DMS153 treated with DMSO at 0.1 percent for 48 hours (cell line): ENCODE data around the gene SLC43A2.

Source experiments
- DNase-seq: peaks from one replicate; lab custom pipeline; 2025; ENCODE audit not compliant: unreplicated experiment; lab: John Stamatoyannopoulos, UW

The SLC43A2 gene

DNA sequence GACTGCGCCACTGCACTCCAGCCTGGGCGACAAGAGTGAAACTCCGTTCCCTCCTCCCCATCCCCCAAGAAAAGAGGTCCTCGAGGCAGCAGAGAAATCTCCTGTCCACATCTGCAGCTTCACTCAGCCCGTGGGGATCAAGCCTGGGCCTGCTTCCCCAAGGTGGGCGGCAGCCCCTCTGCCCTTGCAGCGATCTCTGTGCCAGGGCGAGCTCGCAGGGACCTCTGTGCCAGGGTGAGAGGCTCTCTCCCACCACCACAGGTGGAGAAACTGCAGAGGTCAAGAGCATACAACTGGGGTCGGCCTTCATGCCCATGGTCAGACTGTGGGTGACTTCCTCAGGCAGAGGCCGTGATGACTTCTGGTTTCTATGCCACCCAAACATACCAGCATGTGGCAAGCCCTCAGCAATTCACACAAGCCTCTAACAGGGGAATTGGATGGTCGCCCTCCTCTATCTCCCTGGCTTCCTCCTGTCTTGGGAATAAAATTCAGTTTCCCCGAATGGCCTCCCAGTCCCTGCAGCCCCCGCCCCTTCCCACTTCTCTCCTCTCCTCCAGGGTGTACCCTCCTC is 5.5 kb downstream of the SLC43A2 start:
- DNase-seq: no peak

DNA sequence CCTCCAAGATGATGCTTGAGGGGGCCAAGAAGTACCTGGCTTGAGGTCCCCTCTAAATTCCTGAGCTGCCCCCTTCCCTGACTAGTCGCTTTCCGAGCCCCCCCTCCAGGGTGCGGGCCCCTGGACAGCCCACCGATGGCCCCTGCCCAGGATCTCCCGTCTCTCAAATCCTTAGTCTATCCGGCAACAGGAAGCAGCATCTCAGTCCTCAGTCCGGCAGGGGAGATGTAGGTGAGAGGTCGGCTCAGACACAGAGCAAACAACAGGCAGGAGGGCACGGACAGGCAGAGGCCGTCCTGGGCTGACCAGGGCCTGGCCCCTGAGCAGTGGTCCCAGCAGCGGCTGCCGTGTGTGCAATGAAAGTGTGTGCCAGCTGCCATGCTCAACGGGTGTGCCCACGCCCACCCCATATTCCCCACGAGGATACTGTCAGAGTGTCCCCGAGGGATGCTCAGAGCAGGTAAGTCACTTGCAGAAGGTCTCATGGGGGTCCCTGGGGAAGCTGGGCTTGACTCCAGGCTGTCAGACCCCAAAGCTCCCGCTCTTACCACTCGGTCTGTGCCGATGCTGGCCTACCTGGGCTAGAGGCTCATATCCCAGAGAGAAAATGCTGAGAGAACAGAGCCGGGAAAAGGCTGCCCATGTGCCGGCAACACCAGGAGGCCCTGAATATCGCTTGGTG is 7.2 kb downstream of the SLC43A2 start:
- DNase-seq: no peak

DNA sequence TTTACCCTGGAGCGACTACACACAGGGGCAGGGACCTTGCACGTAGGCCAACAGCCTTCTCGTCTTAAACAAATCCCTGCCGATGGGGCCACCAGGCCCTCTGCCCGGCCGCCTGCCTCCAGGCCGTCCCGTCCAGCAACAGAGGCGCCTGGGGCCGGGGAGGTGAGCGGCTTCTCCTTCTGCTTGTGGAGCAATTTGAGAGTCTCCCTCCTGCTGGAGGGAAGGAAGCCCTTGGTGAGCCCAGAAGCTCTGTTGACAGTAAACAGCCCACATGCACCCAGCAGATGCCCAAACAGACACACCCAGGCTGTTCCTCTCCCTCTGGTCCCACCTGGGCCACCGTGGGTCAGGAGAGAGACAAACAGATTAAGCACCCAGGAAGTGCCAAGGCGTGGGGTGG is 8.1 kb downstream of the SLC43A2 start:
- no peak for DNase-seq

DNA sequence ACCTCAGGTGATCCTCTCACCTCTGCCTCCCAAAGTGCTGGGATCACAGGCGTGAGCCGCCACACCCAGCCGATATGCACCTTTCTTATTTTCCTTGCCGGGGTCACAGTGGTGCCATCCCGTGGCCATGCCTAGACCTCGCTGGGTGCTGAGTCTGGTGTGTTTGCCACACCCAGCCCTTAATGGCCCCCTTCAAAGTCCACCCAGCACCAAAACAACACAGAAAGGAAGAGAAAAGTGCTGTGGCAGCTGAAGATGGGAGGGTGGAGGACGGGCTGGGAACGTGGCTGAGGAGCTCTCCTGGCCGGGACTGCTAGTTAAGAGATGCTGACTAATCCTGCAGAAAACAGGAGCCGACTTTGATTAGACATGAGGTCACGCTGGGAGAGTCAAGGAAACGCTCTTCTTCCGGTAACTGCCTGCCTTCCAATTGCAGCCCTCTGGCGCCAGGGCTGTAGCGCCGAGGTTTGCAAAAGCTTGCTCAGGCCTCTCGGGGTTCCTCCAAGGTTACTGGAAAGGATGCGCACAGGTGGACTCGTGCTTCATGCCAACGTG is 10.9 kb downstream of the SLC43A2 start:
- DNase-seq: no peak

DNA sequence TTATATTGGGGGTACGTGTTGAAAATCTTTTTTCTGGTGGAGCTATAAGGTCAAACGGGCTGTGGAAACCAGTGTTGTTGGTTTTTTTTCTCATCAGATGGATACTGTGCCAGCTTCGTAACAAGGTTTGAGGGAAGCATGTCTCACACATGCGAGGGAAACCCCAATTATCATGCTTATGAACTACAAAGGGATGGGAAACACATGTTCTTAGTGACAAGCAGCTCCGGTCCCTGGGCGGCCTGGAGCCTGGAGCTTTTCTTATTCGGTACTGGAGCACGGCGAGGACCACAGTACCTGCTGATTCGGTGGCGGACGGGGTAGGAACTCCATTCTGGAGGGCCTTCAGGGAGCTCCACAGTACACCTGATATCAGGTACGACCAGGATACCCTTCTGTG is 12.5 kb downstream of the SLC43A2 start:
- no peak for DNase-seq

DNA sequence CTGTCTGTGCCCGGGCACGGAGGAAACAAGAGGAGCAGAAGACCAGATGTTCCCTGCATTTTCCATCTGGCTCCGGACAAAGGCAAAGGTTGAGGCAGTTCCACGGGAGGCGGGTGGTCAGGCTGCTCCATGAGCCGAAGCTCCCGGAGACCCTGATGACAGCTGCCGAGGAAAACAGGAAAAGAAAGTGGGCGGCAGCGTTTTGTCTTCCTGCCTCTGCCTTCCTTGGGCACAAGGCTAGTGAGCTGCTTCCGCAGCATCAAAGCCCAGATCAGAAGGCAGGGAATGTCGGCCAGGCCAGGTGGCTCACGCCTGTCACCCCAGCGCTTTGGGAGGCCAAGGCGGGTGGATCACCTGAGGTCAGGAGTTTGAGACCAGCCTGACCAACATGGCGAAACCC is 16.2 kb downstream of the SLC43A2 start:
- no peak for DNase-seq

DNA sequence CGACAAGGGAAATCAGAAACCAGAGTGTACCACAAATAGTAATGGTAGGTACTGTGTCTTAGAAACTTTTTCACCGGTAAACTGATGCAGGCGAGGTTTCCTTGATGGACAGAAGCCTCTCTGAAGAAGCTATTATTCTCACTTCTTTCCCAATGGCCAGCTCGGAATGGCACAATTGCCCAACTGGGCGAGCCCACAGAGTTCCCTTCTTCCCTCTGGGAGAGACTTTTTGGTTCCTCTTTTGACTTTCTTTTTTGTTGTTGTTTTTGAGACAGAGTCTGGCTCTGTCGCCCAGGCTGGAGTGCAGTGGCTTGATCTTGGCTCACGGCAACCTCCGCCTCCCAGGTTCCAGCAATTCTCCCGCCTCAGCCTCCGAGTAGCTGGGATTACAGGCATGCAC is 16.9 kb downstream of the SLC43A2 start:
- DNase-seq: no peak

DNA sequence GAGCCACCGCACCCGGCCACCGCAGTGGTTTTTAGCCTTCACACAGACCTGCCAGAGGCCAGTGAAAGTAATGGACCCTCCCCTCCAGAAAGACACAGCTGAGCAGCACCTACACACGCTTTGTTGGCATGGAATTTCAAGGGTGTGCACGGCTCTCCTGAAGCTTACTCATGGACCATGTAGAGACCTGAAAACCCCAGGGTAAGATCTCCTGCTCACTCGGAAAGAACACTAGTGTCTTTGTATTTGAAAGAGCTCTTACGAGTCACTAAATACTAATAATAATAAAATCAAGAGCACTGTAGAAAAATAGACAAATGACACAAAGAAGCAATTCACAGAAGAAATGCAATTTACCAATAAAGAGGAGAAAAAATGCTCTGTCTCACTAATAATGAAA is 20.0 kb downstream of the SLC43A2 start:
- DNase-seq: no peak

DNA sequence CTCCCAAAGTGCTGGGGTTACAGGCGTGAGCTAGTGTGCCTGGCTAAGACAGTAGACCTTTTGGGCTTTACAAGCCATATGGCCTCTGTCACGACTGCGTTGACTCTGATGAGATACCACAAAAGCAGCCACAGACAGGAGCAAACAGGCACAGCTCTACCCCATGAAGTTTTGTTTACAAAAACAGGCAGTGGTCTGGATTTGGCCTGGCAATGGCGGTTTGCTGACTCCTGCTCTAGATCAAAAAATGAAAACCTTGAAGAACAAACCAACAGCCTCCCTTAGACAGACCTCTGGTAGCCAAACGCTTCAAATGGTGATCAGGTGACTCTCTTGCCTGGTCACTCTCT is 20.7 kb downstream of the SLC43A2 start:
- DNase-seq: no peak

DNA sequence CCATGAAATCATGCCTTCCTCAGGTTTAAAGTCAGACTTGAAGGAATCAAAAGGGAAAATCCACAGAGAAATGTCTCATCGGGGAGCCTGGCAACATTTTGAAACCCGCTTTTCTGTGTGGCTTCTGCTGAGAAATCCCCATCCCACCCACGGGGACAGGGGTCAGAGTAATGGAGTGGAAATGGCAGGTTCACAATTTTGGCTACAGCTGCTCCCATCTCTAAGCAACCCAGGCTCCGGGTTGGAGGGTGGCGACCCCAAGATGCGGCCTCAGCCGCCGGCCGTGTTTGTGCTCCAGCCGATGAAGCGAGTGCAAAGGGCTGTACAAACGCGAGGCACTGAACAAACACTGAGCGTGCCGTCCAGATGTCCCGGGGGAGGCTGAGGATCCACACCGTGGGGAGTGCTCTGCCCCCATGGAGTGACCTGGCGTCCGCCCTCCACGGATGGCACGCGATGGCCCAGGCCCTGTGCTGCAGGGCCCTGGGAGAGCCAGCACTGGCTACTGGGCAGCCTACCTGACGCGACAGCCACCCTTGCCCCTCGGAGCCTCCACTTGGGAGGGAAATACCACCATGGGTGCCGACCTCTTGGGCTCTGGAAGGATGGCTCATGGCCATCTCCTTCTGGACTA is 22.2 kb downstream of the SLC43A2 start:
- DNase-seq: no peak

DNA sequence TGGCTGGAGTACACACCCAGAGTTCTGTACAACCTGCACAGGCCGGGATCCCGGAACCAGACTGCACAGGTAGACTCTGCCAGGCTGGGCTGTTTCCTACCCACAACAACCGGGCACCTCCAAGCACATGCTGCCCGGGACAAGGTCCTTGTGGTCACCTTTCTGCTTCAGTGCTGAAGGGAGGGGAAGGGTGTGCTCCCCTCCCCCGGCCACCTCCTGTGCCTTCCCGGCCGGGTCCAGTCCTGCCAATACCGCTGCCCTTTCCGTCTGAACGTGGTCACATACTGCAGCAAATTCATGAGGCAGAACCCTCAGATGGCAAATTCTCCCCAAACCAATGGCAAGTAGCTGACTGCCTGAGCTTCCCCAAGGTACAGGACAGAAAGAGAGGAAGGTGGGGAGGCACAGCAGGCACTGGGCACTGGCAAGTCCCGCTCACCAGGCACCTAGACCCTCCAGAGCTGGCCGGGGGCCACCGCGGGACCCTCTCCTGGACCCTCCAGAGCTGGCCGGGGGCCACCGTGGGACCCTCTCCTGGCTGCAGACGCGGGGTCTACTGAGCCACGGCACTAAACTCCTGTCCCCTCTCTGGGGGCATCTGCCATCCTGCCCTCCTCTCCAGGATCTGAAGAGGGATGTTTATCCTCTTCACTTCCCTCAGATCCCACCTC is 22.8 kb downstream of the SLC43A2 start:
- no peak for DNase-seq

DNA sequence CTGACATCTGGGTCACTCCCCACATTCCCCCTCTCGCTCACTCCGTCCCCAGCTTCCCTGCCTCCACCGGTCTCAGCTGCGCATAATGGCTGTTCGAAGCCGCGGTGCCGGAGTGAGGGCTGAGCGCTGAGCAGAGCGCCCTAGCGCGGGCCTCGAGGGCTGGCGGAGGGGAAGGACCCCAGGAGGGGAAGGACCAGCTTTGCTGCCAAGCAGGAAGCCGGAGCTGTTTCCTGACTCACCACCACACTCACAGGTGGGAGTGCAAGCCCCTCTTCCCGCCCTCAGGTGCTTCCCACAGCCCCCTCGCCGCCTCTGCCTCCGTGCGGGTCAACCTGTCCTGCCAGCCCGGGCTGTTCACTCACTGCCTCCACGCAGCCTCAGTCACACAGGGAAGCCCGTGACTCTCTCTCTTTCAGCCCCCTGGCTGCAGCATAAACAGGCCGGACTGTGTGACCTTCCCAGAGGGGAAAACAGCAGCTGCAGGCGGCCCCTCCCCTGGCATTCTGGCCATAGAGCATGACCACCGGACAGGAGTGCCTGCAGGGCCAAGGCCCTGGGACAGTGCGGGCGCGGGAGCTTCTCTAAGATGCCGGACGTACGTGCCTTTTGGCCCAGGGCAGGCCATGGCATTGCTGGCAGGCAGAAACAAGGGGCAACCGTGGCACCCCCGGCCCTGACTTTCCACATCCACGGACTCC is 23.7 kb downstream of the SLC43A2 start:
- DNase-seq: no peak

DNA sequence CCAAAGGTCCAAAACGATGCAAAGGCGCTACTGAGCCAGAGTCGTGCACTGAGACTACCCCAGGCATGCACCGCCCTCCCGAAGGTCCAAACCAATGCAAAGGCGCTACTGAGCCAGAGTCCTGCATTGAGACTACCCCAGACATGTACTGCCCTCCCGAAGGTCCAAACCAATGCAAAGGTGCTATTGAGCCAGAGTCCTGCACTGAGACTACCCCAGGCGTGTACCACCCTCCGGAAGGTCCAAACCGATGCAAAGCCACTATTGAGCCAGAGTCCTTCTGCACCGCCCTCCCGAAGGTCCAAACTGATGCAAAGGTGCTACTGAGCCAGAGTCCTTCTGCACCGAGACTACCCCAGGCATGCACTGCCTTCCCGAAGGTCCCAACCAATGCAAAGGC is 27.1 kb downstream of the SLC43A2 start:
- no peak for DNase-seq

DNA sequence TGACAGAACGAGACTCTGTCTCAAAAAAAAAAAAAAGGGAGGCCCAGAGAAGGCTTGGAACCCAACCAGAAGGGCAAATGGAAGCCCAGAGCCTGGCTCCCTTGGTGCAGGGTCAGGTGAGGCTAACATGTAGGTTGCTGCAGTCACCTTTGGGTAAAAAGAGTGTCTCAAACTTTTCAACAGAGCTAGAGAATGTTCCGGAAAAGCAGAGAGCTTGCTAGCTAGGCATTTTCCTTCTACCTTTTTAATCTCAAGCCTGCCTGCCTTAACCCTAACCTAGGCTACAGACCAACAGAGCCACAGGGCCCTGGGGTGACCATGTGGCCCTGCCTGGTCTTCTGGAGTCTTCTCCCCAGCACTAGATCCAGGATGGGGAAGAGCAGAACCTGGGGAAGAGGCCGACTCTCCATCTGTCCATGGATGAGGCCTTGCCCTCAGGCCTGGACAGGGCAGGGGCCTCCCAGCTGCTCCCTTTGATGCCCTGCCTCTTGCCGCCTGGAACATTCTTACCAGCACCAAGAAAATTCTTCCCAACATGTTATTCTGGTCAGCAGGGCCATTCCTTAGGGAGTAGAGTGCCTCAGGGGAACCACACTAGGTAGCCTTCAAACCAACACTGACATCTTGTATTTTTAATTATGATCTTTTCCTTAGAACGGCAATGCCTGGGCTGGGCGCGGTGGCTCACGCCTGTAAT is 30.1 kb downstream of the SLC43A2 start:
- no peak for DNase-seq

DNA sequence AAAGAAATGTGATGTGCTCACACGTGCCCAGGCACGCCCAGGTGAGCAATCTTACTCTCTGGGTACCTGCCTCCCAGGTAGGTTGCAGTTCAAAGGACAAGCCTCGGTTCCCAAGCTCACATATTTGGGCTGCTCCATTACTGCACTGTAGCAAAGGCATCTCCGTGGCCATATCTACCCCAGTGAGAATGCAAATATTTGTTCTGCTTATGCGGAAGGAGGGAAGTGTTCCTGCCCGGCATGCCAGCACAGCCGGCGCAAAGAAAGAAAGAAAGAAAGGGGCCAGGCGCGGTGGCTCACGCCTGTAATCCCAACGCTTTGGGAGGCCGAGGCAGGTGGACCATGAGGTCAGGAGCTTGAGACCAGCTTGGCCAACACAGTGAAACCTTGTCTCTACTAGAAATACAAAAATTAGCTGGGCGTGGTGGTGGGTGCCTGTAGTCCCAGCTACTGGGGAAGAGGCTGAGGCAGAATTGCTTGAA is 30.7 kb downstream of the SLC43A2 start:
- DNase-seq: no peak

DNA sequence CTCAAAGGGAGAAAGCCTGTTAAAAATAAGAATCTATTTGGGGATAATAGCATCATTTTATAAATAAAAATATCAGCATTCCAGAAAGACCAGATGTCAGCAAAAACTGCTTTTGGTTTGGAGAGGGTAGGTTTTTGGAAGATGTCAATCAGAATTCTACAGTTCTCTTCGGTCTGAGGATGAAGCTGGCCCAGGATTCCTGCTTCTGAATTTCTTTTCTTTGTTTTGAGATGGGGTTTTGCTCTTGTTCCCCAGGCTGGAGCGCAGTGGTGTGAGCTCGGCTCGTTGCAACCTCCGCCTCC is 35.1 kb downstream of the SLC43A2 start:
- no peak for DNase-seq

DNA sequence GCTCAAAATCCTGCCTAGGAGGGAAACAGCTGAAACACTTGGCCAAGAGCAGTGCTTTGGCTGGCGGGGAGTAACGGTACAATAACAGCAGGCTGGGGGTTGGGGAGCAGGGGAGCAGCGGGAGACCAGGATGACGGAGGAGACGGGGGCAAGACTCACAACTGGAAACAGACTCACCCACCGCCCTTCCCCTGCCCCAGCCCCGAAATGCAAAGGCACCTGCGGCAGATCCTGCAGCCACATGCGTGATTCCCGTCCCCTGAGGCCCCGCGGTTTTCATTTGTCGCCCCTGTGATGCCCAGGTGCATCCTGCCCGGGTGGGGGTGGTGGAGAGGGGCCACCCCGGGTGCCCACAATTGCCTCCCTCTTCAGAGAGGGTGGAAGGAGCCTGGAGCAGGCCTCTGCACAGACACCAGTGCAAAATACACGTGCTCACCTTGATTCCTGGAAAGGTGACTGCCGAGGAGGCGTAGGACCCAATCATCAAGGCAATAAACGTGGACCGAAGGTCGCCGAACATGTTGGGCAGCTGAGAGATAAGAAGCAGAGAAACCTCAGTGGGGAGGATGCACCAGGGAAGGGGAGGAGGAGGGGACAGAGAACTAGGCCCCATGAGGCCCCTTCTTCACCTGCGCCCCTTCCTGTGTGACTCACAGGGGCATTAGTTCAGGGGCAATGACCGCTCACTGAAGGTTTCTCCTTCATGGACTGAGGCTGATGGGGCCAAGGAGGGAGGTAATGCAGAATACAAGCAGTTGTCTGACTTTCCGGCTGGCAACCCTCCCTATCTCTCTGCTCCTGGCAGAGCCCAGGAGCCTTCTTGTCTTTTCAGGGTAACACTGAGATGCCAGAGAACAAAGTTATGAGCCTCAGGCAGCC is 35.6 kb downstream of the SLC43A2 start:
- DNase-seq: no peak

DNA sequence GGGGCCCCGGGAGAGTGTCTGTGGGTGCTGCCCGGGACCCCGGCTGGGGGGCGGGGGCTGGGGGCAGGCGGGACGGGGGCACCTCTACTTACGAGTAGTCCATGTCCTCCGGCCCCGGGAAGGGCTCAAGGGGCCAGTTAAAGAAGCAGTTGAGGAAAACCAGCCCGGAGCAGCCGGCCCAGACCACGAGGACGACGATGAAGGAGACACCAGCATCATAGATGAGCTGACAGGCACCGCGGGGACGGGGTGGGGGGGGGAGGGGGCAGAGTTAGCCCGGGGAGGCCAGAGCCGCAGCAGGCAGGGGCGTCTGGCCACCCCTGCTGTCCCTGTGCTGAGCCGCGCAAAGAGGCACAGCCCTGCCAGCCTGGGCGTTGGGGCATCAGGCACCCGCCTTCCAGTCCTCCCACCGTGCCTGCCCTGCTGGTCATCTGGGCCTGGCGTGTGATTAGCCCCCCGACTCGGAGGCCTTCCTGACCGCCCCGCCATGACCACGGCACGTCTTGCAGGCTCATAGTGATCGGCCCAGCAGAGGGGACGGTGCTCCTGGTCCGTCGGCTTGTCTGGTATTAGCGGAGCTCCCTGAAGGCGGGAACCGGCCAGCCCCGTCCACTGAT is 37.1 kb downstream of the SLC43A2 start:
- DNase-seq: no peak

DNA sequence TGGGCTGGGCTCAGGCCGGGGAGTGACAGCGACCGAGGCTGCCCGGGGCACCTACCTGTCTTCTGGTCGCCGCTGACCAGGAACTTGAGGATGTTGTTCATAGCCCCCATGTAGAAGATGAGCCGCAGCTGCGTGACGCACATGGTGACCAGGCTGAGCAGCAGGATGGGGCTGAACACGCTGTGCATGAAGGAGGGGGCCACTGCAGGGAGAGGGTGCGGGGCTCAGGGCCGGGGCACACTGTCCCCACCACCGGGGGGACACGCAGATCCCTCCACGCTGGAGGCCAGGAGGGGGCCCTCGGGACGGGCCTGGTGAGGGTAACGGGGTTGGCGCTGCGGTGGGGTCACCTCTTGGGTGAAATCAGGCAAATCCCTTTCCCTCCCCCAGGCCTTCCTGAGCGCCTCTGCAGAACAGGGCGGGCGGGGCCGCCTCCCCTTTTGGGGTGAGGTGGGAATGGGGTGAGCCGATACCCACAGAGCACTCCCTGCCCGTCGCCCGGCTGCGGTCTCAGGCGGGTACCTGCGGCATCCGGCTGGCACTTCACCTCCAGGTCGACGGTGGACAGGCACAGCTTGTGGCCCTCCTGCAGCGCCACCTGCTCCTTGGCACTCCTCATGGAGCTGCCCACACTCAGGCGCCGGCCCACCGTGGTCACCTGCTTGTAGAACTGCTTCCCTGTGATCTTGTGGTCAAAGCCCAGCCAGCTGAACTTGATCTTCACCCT is 37.7 kb downstream of the SLC43A2 start:
- no peak for DNase-seq
